GM12874 (cell line): Measurements from ENCODE around the gene GJB3.

Experiments
- CTCF ChIP-seq: IDR thresholded peaks from 2 replicates; pipeline ENCODE4 v1.5.1; 2011; ENCODE audit warnings: low read depth, mild to moderate bottlenecking, control low read depth, low read length, moderate library complexity; ENCODE audit not compliant: insufficient read depth

GJB3 gene

GRCh38 chr1:34745666-34746065 is 35.3 kb upstream of the GJB3 start:
- TF ChIP-seq CTCF: no peak

GRCh38 chr1:34746101-34746500 is 34.9 kb upstream of the GJB3 start:
- TF ChIP-seq CTCF: no peak

- TF ChIP-seq CTCF: no peak
Observed at GRCh38 chr1:34746785-34747637, 34.0 kb upstream of the GJB3 start.

- TF ChIP-seq CTCF: no peak
Observed at GRCh38 chr1:34747638-34747941, 33.4 kb upstream of the GJB3 start.

- no peak for TF ChIP-seq CTCF
Observed at GRCh38 chr1:34749992-34750391, 31.0 kb upstream of the GJB3 start.

- TF ChIP-seq CTCF: no peak
Observed at GRCh38 chr1:34750610-34751009, 30.4 kb upstream of the GJB3 start.

- TF ChIP-seq CTCF: no peak
Observed at GRCh38 chr1:34753163-34753562, 27.9 kb upstream of the GJB3 start.
